Measurements from ENCODE around the gene MINPP1. TPM values are rescaled to one million over a fixed set of nuclear protein-coding genes. Genes with fewer than 3 reads are reported as not detected.

MINPP1 gene
- total RNA-seq, 2 experiments from 2014 or later, result 3.6 to 8.4 TPM

DNA sequence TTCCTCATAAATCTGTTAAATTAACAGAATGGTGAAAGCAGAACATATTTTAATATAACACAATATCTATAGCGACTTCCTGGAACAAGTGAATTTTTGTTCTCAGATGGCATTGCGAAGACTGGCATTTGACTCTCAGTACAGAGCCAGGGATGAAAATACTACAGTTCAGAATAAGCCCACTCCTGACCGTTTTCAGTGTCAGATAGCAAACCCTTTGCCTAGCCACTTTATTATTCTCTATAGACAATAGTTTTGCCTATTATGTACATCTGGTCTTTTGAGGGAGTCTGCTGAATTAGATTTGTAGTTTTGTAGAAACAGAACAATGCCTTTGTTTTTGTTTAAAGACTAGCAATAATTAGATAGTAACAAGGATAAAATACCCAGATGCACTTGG lies 2.3 kb downstream of the MINPP1 start:
- peaks cover 2% of the 10 kb centered on the region; the same call in 1 of the 2 replicates for H3K36me3 ChIP-seq (ENCODE audit: insufficient read depth, low read length)
- intact Hi-C loops (cut with micrococcal nuclease; ENCODE audit: unreplicated experiment), result no loop called here
- H3K27ac ChIP-seq (ENCODE audit: low read depth, low read length, poor library complexity, severe bottlenecking), result no peak overlapping the region
- ChIA-PET CTCF (ENCODE audit: unreplicated experiment) (no interaction called here), POLR2A (interaction anchor here (1.0 kb wide), 1 partner anchor 12 kb away, joined by 5 read pairs; no protein-coding TSS in a partner anchor)
- H3K4me2 ChIP-seq (ENCODE audit: low read length), result peak overlapping the region; percentile 17; the same call in 1 of the 2 replicates
- H2AFZ ChIP-seq (ENCODE audit: low read length), result no peak overlapping the region
- peaks cover 10% of the 10 kb centered on the region for H3K4me1 ChIP-seq (ENCODE audit: insufficient read depth, low read length, poor library complexity, severe bottlenecking)
- H3K9me2 ChIP-seq (ENCODE audit: insufficient read depth, low read length), result no peaks in the 10 kb centered on the region
- TF ChIP-seq, protein P1, sequence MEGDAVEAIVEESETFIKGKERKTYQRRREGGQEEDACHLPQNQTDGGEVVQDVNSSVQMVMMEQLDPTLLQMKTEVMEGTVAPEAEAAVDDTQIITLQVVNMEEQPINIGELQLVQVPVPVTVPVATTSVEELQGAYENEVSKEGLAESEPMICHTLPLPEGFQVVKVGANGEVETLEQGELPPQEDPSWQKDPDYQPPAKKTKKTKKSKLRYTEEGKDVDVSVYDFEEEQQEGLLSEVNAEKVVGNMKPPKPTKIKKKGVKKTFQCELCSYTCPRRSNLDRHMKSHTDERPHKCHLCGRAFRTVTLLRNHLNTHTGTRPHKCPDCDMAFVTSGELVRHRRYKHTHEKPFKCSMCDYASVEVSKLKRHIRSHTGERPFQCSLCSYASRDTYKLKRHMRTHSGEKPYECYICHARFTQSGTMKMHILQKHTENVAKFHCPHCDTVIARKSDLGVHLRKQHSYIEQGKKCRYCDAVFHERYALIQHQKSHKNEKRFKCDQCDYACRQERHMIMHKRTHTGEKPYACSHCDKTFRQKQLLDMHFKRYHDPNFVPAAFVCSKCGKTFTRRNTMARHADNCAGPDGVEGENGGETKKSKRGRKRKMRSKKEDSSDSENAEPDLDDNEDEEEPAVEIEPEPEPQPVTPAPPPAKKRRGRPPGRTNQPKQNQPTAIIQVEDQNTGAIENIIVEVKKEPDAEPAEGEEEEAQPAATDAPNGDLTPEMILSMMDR (conservative IDR thresholded peaks at IDR 0.05; ENCODE audit: low read length), result no peak
- no peak for TF ChIP-seq EZH2phosphoT487 (IDR thresholded peaks at IDR 0.05; ENCODE audit: borderline replicate concordance, low read depth, low read length)
- no peaks in the 10 kb centered on the region for H3K9me3 ChIP-seq (ENCODE audit: low read length)
- no peak overlapping the region for H3K4me3 ChIP-seq (ENCODE audit: low read depth, low read length, poor library complexity, severe bottlenecking)
- DNase-seq (ENCODE audit: low spot score), result no peak
- no peaks in the 10 kb centered on the region for H3K79me2 ChIP-seq (ENCODE audit: insufficient read depth, low read depth, low read length)
- no TSS peak for BruUV-seq (replicated peaks)
- no peaks in the 10 kb centered on the region for H4K20me1 ChIP-seq (ENCODE audit: insufficient read depth, low read length)

DNA sequence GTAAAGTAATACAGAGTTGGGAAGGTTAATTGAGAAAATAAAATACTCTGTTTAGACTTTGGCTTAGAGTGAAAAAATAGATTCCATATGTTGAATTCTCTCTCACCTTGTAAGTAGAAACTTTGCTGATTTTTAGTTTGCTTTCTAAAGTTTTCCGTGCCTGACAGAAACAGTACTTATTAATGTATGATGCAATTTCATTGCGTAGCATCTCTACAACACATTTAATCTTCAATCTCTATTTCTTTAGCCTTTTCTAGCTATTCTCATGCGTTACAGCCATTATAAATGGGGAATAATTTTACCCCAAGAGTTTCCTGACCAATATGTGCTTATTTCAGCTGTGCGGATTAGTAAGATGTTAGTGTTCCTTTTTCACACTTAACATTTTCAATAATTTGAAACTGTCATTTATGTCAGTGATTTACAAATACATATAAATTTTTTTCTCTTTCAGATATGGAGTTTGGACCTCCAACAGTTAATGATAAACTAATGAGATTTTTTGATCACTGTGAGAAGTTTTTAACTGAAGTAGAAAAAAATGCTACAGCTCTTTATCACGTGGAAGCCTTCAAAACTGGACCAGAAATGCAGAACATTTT lies 3.3 kb downstream of the MINPP1 start:
- no TSS peak for BruUV-seq (replicated peaks)
- CTCF ChIA-PET (ENCODE audit: unreplicated experiment), result no interaction called here
- Histone ChIP-seq H3K79me2 (ENCODE audit: insufficient read depth, low read depth, low read length) (no peaks in the 10 kb centered on the region), H3K4me3 (ENCODE audit: low read depth, low read length, poor library complexity, severe bottlenecking) (no peak overlapping the region), H3K4me2 (ENCODE audit: low read length) (no peak overlapping the region), H3K9me3 (ENCODE audit: low read length) (no peaks in the 10 kb centered on the region), H3K4me1 (ENCODE audit: insufficient read depth, low read length, poor library complexity, severe bottlenecking) (peaks cover 10% of the 10 kb centered on the region), H2AFZ (ENCODE audit: low read length) (no peak overlapping the region), H3K9me2 (ENCODE audit: insufficient read depth, low read length) (no peaks in the 10 kb centered on the region), H3K27ac (ENCODE audit: low read depth, low read length, poor library complexity, severe bottlenecking) (no peak overlapping the region), H4K20me1 (ENCODE audit: insufficient read depth, low read length) (no peaks in the 10 kb centered on the region), H3K36me3 (ENCODE audit: insufficient read depth, low read length) (peaks cover 2% of the 10 kb centered on the region; the same call in 1 of the 2 replicates)
- no peak for DNase-seq (ENCODE audit: low spot score)
- POLR2A ChIA-PET, result interaction anchor here (1.4 kb wide), 1 partner anchor 9 kb away, joined by 4 read pairs; no protein-coding TSS in a partner anchor
- intact Hi-C loops (cut with micrococcal nuclease; ENCODE audit: unreplicated experiment), result no loop called here
- TF ChIP-seq EZH2phosphoT487 (IDR thresholded peaks at IDR 0.05; ENCODE audit: borderline replicate concordance, low read depth, low read length), result no peak
- TF ChIP-seq, protein P1 (conservative IDR thresholded peaks at IDR 0.05; ENCODE audit: low read length), result no peak

DNA sequence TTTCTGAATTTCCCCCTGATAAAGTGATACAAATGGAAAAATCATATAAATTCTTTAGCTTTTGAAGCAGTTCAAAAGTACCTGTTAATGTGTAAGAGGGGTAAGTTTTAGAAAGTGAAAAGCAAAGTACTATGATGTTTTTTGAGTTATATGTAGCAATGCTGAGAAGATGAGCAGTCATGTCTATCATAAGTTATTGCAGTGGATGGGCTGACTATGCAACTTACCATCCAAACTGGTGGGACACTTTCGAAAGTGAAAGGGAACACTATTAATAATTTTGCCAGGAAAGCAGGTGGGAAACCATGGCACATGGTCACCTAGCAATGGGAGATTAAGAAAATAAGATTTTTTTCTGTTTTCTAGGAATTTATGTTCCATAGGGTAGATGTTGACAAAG lies 4.1 kb downstream of the MINPP1 start:
- Histone ChIP-seq H3K27ac (ENCODE audit: low read depth, low read length, poor library complexity, severe bottlenecking) (no peak overlapping the region), H3K36me3 (ENCODE audit: insufficient read depth, low read length) (peaks cover 2% of the 10 kb centered on the region; the same call in 1 of the 2 replicates), H2AFZ (ENCODE audit: low read length) (no peak overlapping the region), H3K9me2 (ENCODE audit: insufficient read depth, low read length) (no peaks in the 10 kb centered on the region), H4K20me1 (ENCODE audit: insufficient read depth, low read length) (no peaks in the 10 kb centered on the region), H3K9me3 (ENCODE audit: low read length) (no peaks in the 10 kb centered on the region), H3K79me2 (ENCODE audit: insufficient read depth, low read depth, low read length) (no peaks in the 10 kb centered on the region), H3K4me2 (ENCODE audit: low read length) (no peak overlapping the region), H3K4me1 (ENCODE audit: insufficient read depth, low read length, poor library complexity, severe bottlenecking) (peaks cover 10% of the 10 kb centered on the region), H3K4me3 (ENCODE audit: low read depth, low read length, poor library complexity, severe bottlenecking) (no peak overlapping the region)
- no TSS peak for BruUV-seq (replicated peaks)
- no peak for DNase-seq (ENCODE audit: low spot score)
- TF ChIP-seq, protein P1 (conservative IDR thresholded peaks at IDR 0.05; ENCODE audit: low read length), result no peak
- TF ChIP-seq EZH2phosphoT487 (IDR thresholded peaks at IDR 0.05; ENCODE audit: borderline replicate concordance, low read depth, low read length), result no peak
- intact Hi-C loops (cut with micrococcal nuclease; ENCODE audit: unreplicated experiment), result no loop called here
- POLR2A ChIA-PET, result interaction anchor here (1.4 kb wide), 1 partner anchor 8 kb away, joined by 4 read pairs; no protein-coding TSS in a partner anchor
- CTCF ChIA-PET (ENCODE audit: unreplicated experiment), result no interaction called here

Measured in OCI-LY7 (cell line).